Astrocyte of the spinal cord (primary cell): ENCODE data around the gene TASP1.

Experiments
- DNase-seq: peaks from one replicate; pipeline ENCODE4 v3.0.0; 2011; ENCODE audit warnings: low read depth, low spot score
- H3K4me3 ChIP-seq: 2 replicates; pipeline ENCODE4 v1.5.1; 2011; ENCODE audit warnings: low read depth, mild to moderate bottlenecking, low read length, moderate library complexity
- in situ Hi-C: cut with HindIII; loops from 2 replicates; pipeline ENCODE4 v1.10.0; 2017; ENCODE audit warnings: low sequenced_read_pairs
- TF ChIP-seq, protein P1 (sequence below): IDR thresholded peaks from 2 replicates; pipeline ENCODE4 v1.5.1; 2012; ENCODE audit warnings: low read depth, mild to moderate bottlenecking, low read length, inconsistent platforms

TASP1 gene

DNA sequence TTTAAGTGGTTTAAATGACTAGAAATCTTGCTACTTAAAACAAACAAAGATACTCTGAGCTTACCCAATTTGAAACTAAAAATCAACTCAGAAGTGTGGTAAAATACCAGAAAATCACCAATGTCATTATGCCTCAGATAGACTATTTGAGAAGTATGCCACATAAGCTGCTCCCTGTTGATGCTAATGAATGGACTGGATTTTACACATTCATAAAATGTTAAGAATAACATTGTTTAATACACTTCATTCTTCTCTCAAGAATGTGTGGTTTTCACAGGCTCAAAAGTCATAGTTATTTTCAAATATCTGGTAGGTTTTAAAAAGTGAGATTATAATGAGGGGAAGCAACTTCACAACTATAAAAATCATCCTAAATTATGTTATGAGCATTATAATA lies 170.6 kb downstream of the TASP1 start:
- TF ChIP-seq, protein P1, sequence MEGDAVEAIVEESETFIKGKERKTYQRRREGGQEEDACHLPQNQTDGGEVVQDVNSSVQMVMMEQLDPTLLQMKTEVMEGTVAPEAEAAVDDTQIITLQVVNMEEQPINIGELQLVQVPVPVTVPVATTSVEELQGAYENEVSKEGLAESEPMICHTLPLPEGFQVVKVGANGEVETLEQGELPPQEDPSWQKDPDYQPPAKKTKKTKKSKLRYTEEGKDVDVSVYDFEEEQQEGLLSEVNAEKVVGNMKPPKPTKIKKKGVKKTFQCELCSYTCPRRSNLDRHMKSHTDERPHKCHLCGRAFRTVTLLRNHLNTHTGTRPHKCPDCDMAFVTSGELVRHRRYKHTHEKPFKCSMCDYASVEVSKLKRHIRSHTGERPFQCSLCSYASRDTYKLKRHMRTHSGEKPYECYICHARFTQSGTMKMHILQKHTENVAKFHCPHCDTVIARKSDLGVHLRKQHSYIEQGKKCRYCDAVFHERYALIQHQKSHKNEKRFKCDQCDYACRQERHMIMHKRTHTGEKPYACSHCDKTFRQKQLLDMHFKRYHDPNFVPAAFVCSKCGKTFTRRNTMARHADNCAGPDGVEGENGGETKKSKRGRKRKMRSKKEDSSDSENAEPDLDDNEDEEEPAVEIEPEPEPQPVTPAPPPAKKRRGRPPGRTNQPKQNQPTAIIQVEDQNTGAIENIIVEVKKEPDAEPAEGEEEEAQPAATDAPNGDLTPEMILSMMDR, result no peak
- H3K4me3 ChIP-seq, result no peak overlapping the region
- no peak for DNase-seq
- in situ Hi-C loops, result no loop called here

DNA sequence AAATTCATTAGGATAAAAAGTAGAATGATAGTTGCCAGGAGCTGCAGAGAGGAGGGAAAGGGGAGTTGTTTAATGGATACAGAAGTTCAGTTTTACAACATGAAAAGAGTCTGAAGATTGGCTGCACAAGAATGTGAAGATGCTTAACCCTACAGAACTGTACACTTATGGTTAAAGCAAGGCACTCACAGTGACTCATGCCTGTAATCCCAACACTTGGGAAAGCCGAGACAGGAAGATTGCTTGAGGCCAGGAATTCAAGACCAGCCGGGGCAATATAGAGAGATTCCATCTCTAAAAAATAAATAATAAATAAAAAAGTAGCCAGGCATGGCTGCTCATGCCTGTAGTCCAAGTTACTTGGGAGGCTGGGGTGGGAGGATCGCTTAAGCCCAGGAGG lies 174.0 kb downstream of the TASP1 start:
- no peak for DNase-seq
- in situ Hi-C loops, result no loop called here
- H3K4me3 ChIP-seq, result no peak overlapping the region
- TF ChIP-seq, protein P1, result no peak

DNA sequence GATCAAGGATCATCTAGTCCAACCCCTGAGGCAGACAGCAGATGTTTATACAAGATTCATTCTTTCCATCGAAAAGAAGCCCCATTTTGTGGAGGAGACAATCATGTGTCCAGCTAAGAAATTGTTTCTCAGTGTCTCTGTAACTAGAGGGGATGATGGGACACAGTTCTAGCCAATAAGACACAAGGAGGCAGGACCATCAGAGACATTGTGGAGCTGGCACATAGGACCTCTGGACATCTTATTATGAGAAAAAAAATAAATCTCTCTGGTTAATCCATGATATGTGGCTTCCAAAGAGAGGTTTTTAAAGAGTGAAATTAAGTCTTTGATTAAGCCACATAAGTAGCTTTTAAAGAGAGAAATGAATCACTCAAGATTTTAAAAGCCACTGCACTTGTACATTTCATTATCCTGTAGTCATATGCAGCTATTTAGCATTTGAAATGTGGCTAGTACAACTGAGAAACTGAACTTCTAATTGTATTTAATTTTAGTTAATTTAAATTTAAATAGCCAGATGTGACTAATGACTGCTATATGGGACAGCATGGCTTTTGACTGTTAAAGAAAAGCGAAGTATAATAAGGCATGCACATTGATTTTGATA lies 176.8 kb downstream of the TASP1 start:
- DNase-seq, result no peak
- no peak overlapping the region for H3K4me3 ChIP-seq
- in situ Hi-C loops, result no loop called here
- TF ChIP-seq, protein P1, result no peak

DNA sequence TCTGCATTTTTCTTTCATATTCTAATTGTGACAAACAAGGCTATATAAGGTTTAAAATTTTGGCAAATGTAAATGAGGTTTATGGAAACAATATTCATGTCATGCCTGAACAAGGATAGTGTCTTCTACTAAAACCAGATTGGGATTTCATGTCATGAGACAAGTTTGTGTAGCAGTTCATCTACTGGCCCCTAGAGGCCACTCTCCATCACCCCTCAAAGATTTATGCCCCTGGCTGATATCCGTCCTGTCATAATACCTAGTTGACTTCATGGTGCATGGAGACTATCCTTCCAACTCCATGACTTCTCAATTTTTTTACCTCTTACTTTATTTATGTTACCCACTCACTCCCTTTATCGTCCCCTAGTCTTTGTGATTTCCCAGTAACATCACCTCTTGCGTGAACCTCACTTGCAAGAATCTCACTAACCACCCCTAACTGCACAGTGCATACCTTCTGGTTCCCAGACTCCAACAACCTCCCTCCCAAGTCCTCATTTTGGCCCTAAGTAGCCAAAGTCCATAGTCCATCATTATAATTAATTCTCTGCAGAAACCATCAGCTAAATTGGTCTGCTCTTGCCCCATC lies 179.8 kb downstream of the TASP1 start:
- DNase-seq, result peak; percentile 29
- TF ChIP-seq, protein P1, result peak; percentile 85
- H3K4me3 ChIP-seq, result no peak overlapping the region
- in situ Hi-C loops, result no loop called here

DNA sequence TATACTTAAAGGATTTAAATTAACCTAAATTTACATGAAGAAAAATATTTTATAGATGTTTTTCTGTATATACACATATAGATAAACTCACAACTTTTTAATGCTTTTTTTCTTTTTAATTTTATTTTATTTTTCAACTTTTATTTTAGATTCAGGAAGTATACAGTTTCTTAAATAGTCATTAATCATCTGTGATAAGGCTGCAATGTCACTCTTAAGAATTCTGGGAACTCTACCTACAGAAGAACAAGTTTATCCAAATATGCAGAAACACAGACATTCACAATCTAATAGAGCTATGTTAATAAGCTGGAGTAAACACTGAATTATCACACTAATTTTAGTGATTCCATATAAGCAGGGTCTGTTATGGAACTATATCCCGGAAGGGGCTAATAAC lies 181.2 kb downstream of the TASP1 start:
- TF ChIP-seq, protein P1, result no peak
- in situ Hi-C loops, result no loop called here
- DNase-seq, result no peak
- H3K4me3 ChIP-seq, result no peak overlapping the region

DNA sequence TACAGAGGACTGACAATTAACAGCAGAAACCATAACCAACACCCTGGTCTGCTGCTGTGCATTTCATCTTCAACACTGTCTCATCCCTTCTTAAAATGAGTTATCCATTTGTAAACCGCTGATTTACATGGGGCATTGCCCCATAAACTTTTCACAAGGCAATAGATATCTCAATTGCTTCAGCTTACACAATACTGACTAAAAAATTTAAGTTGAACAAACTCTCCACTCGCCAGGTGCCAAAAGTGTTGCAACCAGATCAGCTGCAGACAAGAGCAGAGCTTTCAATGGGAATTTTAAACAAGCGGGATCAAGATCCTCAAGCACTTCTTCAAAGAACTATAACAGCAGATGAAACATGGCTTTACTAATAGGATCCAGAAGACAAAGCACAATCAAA lies 183.0 kb downstream of the TASP1 start:
- no peak for DNase-seq
- TF ChIP-seq, protein P1, result no peak
- H3K4me3 ChIP-seq, result no peak overlapping the region
- in situ Hi-C loops, result no loop called here

DNA sequence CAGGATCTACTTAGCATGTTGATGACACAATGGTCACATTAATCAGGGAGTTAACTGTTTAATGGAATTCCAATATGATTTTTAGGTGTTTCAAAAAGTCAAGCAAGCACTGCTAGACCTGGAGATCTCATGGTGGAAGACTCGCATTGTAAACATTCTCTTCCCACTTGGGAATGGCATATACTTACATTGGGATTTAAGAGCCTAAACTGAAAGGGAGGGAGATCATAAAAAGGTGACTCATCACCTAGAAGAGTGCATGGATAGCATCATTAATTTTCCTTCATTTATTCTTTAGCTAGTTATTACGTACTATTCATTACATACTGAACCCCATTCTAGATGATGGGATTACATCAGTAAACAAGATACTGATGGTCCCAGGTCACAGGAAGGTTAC lies 185.4 kb downstream of the TASP1 start:
- DNase-seq, result no peak
- TF ChIP-seq, protein P1, result no peak
- in situ Hi-C loops, result no loop called here
- H3K4me3 ChIP-seq, result no peak overlapping the region
